Panc1 (cell line): Measurements from ENCODE around the gene GMDS. TPM values are rescaled to one million over a fixed set of nuclear protein-coding genes. Genes with fewer than 3 reads are reported as not detected.

Experiments used
- ATAC-seq: fragments of 200-7000 bp; cut with Tn5 transposase; 2 replicates; pipeline ENCODE4 v1.9.1; 2020; ENCODE audit warnings: mild to moderate bottlenecking, moderate library complexity
- BruUV-seq: library from RNA; stranded (reverse); fragments of 400-500 nt; replicated peaks from 2 replicates; lab custom pipeline; 2021; lab: Mats Ljungman, UMichigan
- CTCF ChIA-PET: fragments of 300-600 bp; sonication (Branson Sonifier 250); formaldehyde crosslinking; loops from one replicate; lab custom pipeline; 2022; ENCODE audit warnings: antibody characterized with exemption; lab: Charles Lee
- POLR2A ChIA-PET: fragments of 300-600 bp; sonication (Branson Sonifier 250); formaldehyde crosslinking; loops from one replicate; lab custom pipeline; 2022; ENCODE audit warnings: antibody characterized with exemption; lab: Charles Lee
- DNase-seq: peaks from one replicate; pipeline ENCODE4 v3.0.0-alpha.2; 2010; ENCODE audit warnings: low read depth, low spot score
- H3K27ac ChIP-seq: 2 replicates; pipeline ENCODE4 v1.5.1; 2011; ENCODE audit warnings: mild to moderate bottlenecking, low read length, inconsistent platforms
- H3K27me3 ChIP-seq: fragments of 200-500 bp; sonication (Bioruptor generic); 2 replicates; pipeline ENCODE4 v1.6.0; 2014; ENCODE audit warnings: low read length, inconsistent platforms; ENCODE audit not compliant: control insufficient read depth, insufficient read depth
- H3K36me3 ChIP-seq: fragments of 200-500 bp; sonication (Bioruptor generic); 2 replicates; pipeline ENCODE4 v1.5.1; 2014; ENCODE audit warnings: inconsistent platforms, mild to moderate bottlenecking, low read length, moderate library complexity; ENCODE audit not compliant: control insufficient read depth, insufficient read depth
- H3K4me1 ChIP-seq: 2 replicates; pipeline ENCODE4 v1.5.1; 2011; ENCODE audit warnings: inconsistent platforms, mild to moderate bottlenecking, low read length, moderate library complexity; ENCODE audit not compliant: control insufficient read depth, insufficient read depth
- H3K4me3 ChIP-seq, 2 experiments: 2 replicates each; pipeline ENCODE4 v1.5.1; 2011 to 2012; ENCODE audit warnings: low read depth in 2 of 2, low read length in 2 of 2, mild to moderate bottlenecking in 2 of 2, inconsistent platforms in 1 of 2, moderate library complexity in 1 of 2
- H3K9me3 ChIP-seq: fragments of 200-500 bp; sonication (Bioruptor generic); 2 replicates; pipeline ENCODE4 v1.5.1; 2014; ENCODE audit warnings: low read depth, mild to moderate bottlenecking, inconsistent platforms, low read length, moderate library complexity; ENCODE audit not compliant: control insufficient read depth, insufficient read depth
- POLR2AphosphoS5 ChIP-seq: IDR thresholded peaks from 2 replicates; pipeline ENCODE4 v1.6.1; 2012; ENCODE audit warnings: mild to moderate bottlenecking, low read depth, low read length, moderate library complexity
- SIN3A ChIP-seq: IDR thresholded peaks from 2 replicates; pipeline ENCODE4 v1.6.1; 2012; ENCODE audit warnings: low read depth, mild to moderate bottlenecking, low read length, moderate library complexity, borderline replicate concordance; ENCODE audit not compliant: insufficient read depth
- TCF7L2 ChIP-seq: IDR thresholded peaks from 2 replicates; pipeline ENCODE4 v1.6.1; 2011; ENCODE audit warnings: mild to moderate bottlenecking, low read depth, low read length, inconsistent platforms
- in situ Hi-C: cut with HindIII; loops from 2 replicates; pipeline ENCODE4 v1.10.0; 2016; ENCODE audit warnings: low sequenced_read_pairs, low pct_unique_long_range_greater_than_20kb
- intact Hi-C: fragments of 100-400 bp; cut with micrococcal nuclease; formaldehyde crosslinking; loops from one replicate; pipeline ENCODE4 v1.10.0; 2022; ENCODE audit not compliant: unreplicated experiment
- total RNA-seq: library from RNA; stranded (reverse); gene quantifications from one replicate; pipeline ENCODE4 v1.2.1, GENCODE V29; 2021; ENCODE audit not compliant: unreplicated experiment
- TF ChIP-seq, protein P1 (sequence below), 2 experiments: IDR thresholded peaks; 2 replicates each; pipeline ENCODE4 v1.6.1; 2011 to 2012; ENCODE audit warnings: low read depth in 2 of 2, control low read depth in 1 of 2, low read length in 1 of 2, mild to moderate bottlenecking in 1 of 2, moderate library complexity in 1 of 2; ENCODE audit not compliant: insufficient read depth in 1 of 2
- TF ChIP-seq, protein P2 (sequence below): fragments of 450-650 bp; IDR thresholded peaks from 2 replicates; pipeline ENCODE4 v1.5.1; 2017; ENCODE audit warnings: mild to moderate bottlenecking

Gene GMDS
- total RNA-seq, 1 experiment from 2014 or later, result 9.8 TPM

DNA sequence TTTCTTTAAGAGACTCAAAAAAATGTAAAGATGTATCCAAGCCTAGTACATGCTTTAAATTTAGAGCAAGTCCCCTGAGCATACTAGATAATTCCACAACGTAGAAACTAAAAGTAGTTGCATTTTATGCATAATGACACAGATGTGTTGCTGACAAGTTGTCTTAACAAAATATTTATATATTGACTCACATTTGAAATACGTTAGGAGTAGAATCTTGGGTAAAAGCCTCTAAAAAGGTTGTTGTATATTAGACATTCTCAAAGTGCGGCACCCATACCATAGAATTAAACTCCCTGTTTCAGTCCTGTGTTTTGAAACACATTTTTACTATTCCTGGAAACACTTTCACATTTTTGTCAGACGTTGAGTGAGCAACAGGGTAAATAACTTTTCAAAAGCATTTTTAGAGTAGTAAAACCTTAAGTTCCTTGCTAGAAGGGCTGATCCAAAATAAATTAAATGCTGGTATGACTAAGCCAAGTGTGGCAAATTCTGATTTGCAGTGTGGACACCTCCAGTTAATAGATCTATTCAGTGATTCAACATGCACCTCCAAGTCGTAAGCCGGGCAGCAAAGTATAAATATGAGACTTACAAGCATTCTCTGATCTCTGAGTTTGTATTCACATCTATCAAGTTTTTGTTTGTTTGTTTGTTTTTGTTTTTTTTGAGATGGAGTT, 97.5 kb downstream of the GMDS start:
- Histone ChIP-seq H3K27me3 (no peaks in the 10 kb centered on the region), H3K4me1 (no peaks in the 10 kb centered on the region), H3K4me3 (no peak overlapping the region), H3K27ac (no peak overlapping the region), H3K9me3 (no peaks in the 10 kb centered on the region), H3K36me3 (no peaks in the 10 kb centered on the region)
- ChIA-PET POLR2A (interaction anchor here (0.7 kb wide), 1 partner anchor 29 kb away, joined by 3 read pairs; no protein-coding TSS in a partner anchor), CTCF (no interaction called here)
- DNase-seq (no peak), ATAC-seq (no peak)
- no peak for TF ChIP-seq POLR2AphosphoS5
- TF ChIP-seq, protein P1, sequence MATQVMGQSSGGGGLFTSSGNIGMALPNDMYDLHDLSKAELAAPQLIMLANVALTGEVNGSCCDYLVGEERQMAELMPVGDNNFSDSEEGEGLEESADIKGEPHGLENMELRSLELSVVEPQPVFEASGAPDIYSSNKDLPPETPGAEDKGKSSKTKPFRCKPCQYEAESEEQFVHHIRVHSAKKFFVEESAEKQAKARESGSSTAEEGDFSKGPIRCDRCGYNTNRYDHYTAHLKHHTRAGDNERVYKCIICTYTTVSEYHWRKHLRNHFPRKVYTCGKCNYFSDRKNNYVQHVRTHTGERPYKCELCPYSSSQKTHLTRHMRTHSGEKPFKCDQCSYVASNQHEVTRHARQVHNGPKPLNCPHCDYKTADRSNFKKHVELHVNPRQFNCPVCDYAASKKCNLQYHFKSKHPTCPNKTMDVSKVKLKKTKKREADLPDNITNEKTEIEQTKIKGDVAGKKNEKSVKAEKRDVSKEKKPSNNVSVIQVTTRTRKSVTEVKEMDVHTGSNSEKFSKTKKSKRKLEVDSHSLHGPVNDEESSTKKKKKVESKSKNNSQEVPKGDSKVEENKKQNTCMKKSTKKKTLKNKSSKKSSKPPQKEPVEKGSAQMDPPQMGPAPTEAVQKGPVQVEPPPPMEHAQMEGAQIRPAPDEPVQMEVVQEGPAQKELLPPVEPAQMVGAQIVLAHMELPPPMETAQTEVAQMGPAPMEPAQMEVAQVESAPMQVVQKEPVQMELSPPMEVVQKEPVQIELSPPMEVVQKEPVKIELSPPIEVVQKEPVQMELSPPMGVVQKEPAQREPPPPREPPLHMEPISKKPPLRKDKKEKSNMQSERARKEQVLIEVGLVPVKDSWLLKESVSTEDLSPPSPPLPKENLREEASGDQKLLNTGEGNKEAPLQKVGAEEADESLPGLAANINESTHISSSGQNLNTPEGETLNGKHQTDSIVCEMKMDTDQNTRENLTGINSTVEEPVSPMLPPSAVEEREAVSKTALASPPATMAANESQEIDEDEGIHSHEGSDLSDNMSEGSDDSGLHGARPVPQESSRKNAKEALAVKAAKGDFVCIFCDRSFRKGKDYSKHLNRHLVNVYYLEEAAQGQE (IDR thresholded peaks at IDR 0.05; ENCODE audit: insufficient read depth in 1 of 2, low read depth in 2 of 2, low read length in 1 of 2), result no peak
- TF ChIP-seq, protein P2, sequence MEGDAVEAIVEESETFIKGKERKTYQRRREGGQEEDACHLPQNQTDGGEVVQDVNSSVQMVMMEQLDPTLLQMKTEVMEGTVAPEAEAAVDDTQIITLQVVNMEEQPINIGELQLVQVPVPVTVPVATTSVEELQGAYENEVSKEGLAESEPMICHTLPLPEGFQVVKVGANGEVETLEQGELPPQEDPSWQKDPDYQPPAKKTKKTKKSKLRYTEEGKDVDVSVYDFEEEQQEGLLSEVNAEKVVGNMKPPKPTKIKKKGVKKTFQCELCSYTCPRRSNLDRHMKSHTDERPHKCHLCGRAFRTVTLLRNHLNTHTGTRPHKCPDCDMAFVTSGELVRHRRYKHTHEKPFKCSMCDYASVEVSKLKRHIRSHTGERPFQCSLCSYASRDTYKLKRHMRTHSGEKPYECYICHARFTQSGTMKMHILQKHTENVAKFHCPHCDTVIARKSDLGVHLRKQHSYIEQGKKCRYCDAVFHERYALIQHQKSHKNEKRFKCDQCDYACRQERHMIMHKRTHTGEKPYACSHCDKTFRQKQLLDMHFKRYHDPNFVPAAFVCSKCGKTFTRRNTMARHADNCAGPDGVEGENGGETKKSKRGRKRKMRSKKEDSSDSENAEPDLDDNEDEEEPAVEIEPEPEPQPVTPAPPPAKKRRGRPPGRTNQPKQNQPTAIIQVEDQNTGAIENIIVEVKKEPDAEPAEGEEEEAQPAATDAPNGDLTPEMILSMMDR, result no peak
- intact Hi-C loops, result no loop called here
- BruUV-seq, result no TSS peak
- in situ Hi-C loops, result no loop called here

DNA sequence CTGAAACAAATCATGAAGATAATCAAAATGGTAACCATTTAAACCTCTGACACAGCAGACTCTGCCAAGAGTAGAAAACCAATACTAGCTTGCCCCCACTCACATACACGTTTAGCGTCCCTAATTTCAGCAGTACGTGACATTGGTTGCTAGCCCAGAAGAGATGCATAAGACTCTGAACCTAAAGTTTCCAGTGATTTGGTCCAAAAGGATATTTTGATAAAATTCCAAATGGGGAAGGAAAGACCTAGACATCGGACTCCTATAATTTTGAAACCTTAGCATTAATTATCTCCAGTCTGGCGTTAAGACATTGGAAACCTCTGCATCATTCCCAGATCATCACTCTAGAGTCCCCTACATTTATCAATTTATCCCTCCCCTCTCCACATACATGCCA, 98.1 kb downstream of the GMDS start:
- Histone ChIP-seq H3K27ac (no peak overlapping the region), H3K9me3 (no peaks in the 10 kb centered on the region), H3K4me3 (no peak overlapping the region), H3K36me3 (no peaks in the 10 kb centered on the region), H3K27me3 (no peaks in the 10 kb centered on the region), H3K4me1 (no peaks in the 10 kb centered on the region)
- CTCF ChIA-PET, result no interaction called here
- in situ Hi-C loops (no loop called here), intact Hi-C loops (no loop called here)
- no peak for ATAC-seq
- no peak for DNase-seq
- POLR2A ChIA-PET, result interaction anchor here (0.7 kb wide), 1 partner anchor 30 kb away, joined by 3 read pairs; no protein-coding TSS in a partner anchor
- no TSS peak for BruUV-seq
- TF ChIP-seq, protein P1 (IDR thresholded peaks at IDR 0.05; ENCODE audit: insufficient read depth in 1 of 2, low read depth in 2 of 2, low read length in 1 of 2), result no peak
- TF ChIP-seq POLR2AphosphoS5 (no peak), TCF7L2 (no peak), SIN3A (no peak)
- TF ChIP-seq, protein P2, result no peak
